GM18526 (cell line): ENCODE results near the gene FERMT2.

ENCODE experiments used
- POLR2A ChIP-seq: IDR thresholded peaks from 3 replicates; pipeline ENCODE4 v1.6.1; 2011; ENCODE audit not compliant: insufficient read length; ENCODE audit errors: extremely low read depth

FERMT2 gene

GRCh38 chr14:52923902-52924575 lies 26.8 kb downstream of the FERMT2 start:
- TF ChIP-seq POLR2A, result no peak

- no peak for TF ChIP-seq POLR2A
These were observed 28.2 kb downstream of the FERMT2 start for GRCh38 chr14:52922656-52923055.

- TF ChIP-seq POLR2A, result no peak
These were observed 28.8 kb downstream of the FERMT2 start for GRCh38 chr14:52922059-52922458.

- no peak for TF ChIP-seq POLR2A
These were observed 30.9 kb downstream of the FERMT2 start for GRCh38 chr14:52919971-52920370.

GRCh38 chr14:52918486-52918885 lies 32.4 kb downstream of the FERMT2 start:
- no peak for TF ChIP-seq POLR2A

GRCh38 chr14:52917735-52918134 lies 33.1 kb downstream of the FERMT2 start:
- TF ChIP-seq POLR2A, result no peak

- TF ChIP-seq POLR2A, result no peak
These were observed 36.6 kb downstream of the FERMT2 start for GRCh38 chr14:52914295-52914694.

GRCh38 chr14:52913271-52913670 lies 37.6 kb downstream of the FERMT2 start:
- TF ChIP-seq POLR2A, result no peak

GRCh38 chr14:52911904-52912303 lies 38.9 kb downstream of the FERMT2 start:
- TF ChIP-seq POLR2A, result no peak

GRCh38 chr14:52910572-52910971 lies 40.3 kb downstream of the FERMT2 start:
- TF ChIP-seq POLR2A, result no peak

- no peak for TF ChIP-seq POLR2A
These were observed 42.9 kb downstream of the FERMT2 start for GRCh38 chr14:52907949-52908348.

GRCh38 chr14:52906141-52906601 lies 44.7 kb downstream of the FERMT2 start:
- no peak for TF ChIP-seq POLR2A

GRCh38 chr14:52902971-52903619 lies 47.8 kb downstream of the FERMT2 start:
- no peak for TF ChIP-seq POLR2A

- no peak for TF ChIP-seq POLR2A
These were observed 49.4 kb downstream of the FERMT2 start for GRCh38 chr14:52901357-52901980.

- no peak for TF ChIP-seq POLR2A
These were observed 50.1 kb downstream of the FERMT2 start for GRCh38 chr14:52900731-52901130.

GRCh38 chr14:52898496-52898895 lies 52.4 kb downstream of the FERMT2 start:
- no peak for TF ChIP-seq POLR2A
